Sigmoid colon (tissue), 4 donors: ENCODE measurements around the gene GOSR1.

Experiments
- CTCF ChIP-seq, 4 experiments: fragments of 450-650 bp in 3 of 4; fragments of 200-600 bp in 1 of 4; IDR thresholded peaks; one replicate each; pipeline ENCODE4 v1.5.1; 2016 to 2019; ENCODE audit warnings: antibody characterized with exemption in 4 of 4, mild to moderate bottlenecking in 3 of 4, moderate library complexity in 2 of 4
- EP300 ChIP-seq, 4 donors: sonication (generic); formaldehyde crosslinking; IDR thresholded peaks; one replicate each; pipeline ENCODE4 v1.6.1; 2017; ENCODE audit warnings: antibody characterized with exemption in 4 of 4
- POLR2A ChIP-seq, 2 donors: fragments of 450-650 bp; IDR thresholded peaks; one replicate each; pipeline ENCODE4 v1.6.1; 2016; ENCODE audit warnings: antibody characterized with exemption in 2 of 2, mild to moderate bottlenecking in 2 of 2, moderate library complexity in 2 of 2
- POLR2AphosphoS5 ChIP-seq, 4 donors: sonication (generic); formaldehyde crosslinking; IDR thresholded peaks; one replicate each; pipeline ENCODE4 v1.6.1; 2017; ENCODE audit warnings: antibody characterized with exemption in 4 of 4

GRCh38 chr17:30514895-30515596, 37.8 kb downstream of the GOSR1 start:
- TF ChIP-seq CTCF (IDR thresholded peaks at IDR 0.05) = no peak
- no peak for TF ChIP-seq EP300 (IDR thresholded peaks at IDR 0.05)
- TF ChIP-seq POLR2A (IDR thresholded peaks at IDR 0.05) = no peak
- no peak for TF ChIP-seq POLR2AphosphoS5 (IDR thresholded peaks at IDR 0.05)
